Measurements from ENCODE around the gene POU2F2.

GRCh38 chr19:42048992-42049391 is 83.3 kb downstream of the POU2F2 start:
- no peak for TF ChIP-seq CTCF (conservative IDR thresholded peaks at IDR 0.05)
- no peak for TF ChIP-seq EZH2 (IDR thresholded peaks at IDR 0.05; ENCODE audit: low read depth)
